GM21367 (cell line): Measurements from ENCODE around the gene TMEM60.

Experiments used
- ATAC-seq: cut with Tn5 transposase; IDR thresholded peaks from one replicate; pipeline ENCODE4 v1.9.1; 2021; ENCODE audit not compliant: unreplicated experiment

The TMEM60 gene

GRCh38 chr7:77782383-77782782 lies 15.9 kb downstream of the TMEM60 start:
- ATAC-seq: no peak

GRCh38 chr7:77778535-77778934 lies 19.7 kb downstream of the TMEM60 start:
- no peak for ATAC-seq

- ATAC-seq: no peak
Observed at GRCh38 chr7:77771901-77772300, 26.3 kb downstream of the TMEM60 start.

GRCh38 chr7:77770316-77770715 lies 27.9 kb downstream of the TMEM60 start:
- ATAC-seq: no peak

GRCh38 chr7:77766801-77767605 lies 31.2 kb downstream of the TMEM60 start:
- ATAC-seq: no peak

GRCh38 chr7:77765906-77766800 lies 32.1 kb downstream of the TMEM60 start:
- no peak for ATAC-seq

GRCh38 chr7:77765481-77765880 lies 32.8 kb downstream of the TMEM60 start:
- no peak for ATAC-seq

GRCh38 chr7:77760809-77761453 lies 37.3 kb downstream of the TMEM60 start:
- no peak for ATAC-seq

GRCh38 chr7:77759294-77759889 lies 38.8 kb downstream of the TMEM60 start:
- ATAC-seq: no peak

- peak; percentile 83 for ATAC-seq
Observed at GRCh38 chr7:77757589-77757988, 40.6 kb downstream of the TMEM60 start.

GRCh38 chr7:77753173-77753572 lies 45.1 kb downstream of the TMEM60 start:
- ATAC-seq: no peak

GRCh38 chr7:77752016-77752415 lies 46.2 kb downstream of the TMEM60 start:
- no peak for ATAC-seq

GRCh38 chr7:77747718-77748117 lies 50.5 kb downstream of the TMEM60 start:
- ATAC-seq: no peak

GRCh38 chr7:77747178-77747577 lies 51.1 kb downstream of the TMEM60 start:
- no peak for ATAC-seq

- no peak for ATAC-seq
Observed at GRCh38 chr7:77746824-77747165, 51.4 kb downstream of the TMEM60 start.

GRCh38 chr7:77746164-77746823 lies 51.9 kb downstream of the TMEM60 start:
- ATAC-seq: no peak

GRCh38 chr7:77745746-77746145 lies 52.5 kb downstream of the TMEM60 start:
- no peak for ATAC-seq
